Gastrocnemius medialis (tissue), 4 donors: ENCODE data around the gene ALKBH6. TPM values are rescaled to one million over a fixed set of nuclear protein-coding genes. Genes with fewer than 3 reads are reported as not detected.
A peak's percentile ranks its signal among the peaks of the same experiment; 100 is the strongest.

Experiments used
- ATAC-seq, 2 donors: fragments of 150-250 bp; one replicate each; pipeline ENCODE4 v1.9.1; 2016
- DNase-seq, 2 donors: peaks; one replicate each; pipeline ENCODE4 v3.0.0-alpha.2; 2019
- H3K27ac ChIP-seq, 4 donors: fragments of 200-600 bp; sonication (generic); 1 replicate in 1 of 4; 2 replicates in 3 of 4; pipeline ENCODE4 v1.5.1; 2016 to 2018; ENCODE audit warnings: mild to moderate bottlenecking in 2 of 4, moderate library complexity in 1 of 4
- H3K27me3 ChIP-seq, 3 donors: fragments of 200-600 bp; sonication (generic) in 2 of 3; 1 replicate in 1 of 3; 2 replicates in 2 of 3; pipeline versions ENCODE4 v1.5.1 to v1.6.0; 2016 to 2019; ENCODE audit warnings: mild to moderate bottlenecking in 1 of 3, moderate library complexity in 1 of 3
- H3K36me3 ChIP-seq, 2 donors: fragments of 200-600 bp; sonication (generic) in 1 of 2; one replicate each; pipeline ENCODE4 v1.5.1; 2017 to 2018
- H3K4me1 ChIP-seq, 2 donors: fragments of 200-600 bp; sonication (generic) in 1 of 2; one replicate each; pipeline ENCODE4 v1.5.1; 2016 to 2017; ENCODE audit warnings: mild to moderate bottlenecking in 2 of 2
- H3K4me3 ChIP-seq, 4 donors: fragments of 200-600 bp; sonication (generic) in 3 of 4; 1 replicate in 1 of 4; 2 replicates in 3 of 4; pipeline ENCODE4 v1.5.1; 2016 to 2019; ENCODE audit warnings: mild to moderate bottlenecking in 2 of 4
- H3K9me3 ChIP-seq, 3 donors: fragments of 200-600 bp; sonication (generic) in 2 of 3; 1 replicate in 1 of 3; 2 replicates in 2 of 3; pipeline ENCODE4 v1.5.1; 2016 to 2019
- CTCF ChIP-seq, 5 experiments: fragments of 450-650 bp in 3 of 5; fragments of 200-600 bp in 2 of 5; sonication (generic) in 2 of 5; IDR thresholded peaks in 4 of 5; conservative IDR thresholded peaks in 1 of 5; 1 replicate in 4 of 5; 2 replicates in 1 of 5; pipeline ENCODE4 v1.5.1; 2016 to 2019; ENCODE audit warnings: antibody characterized with exemption in 5 of 5, mild to moderate bottlenecking in 3 of 5, moderate library complexity in 3 of 5
- POLR2A ChIP-seq, 2 donors: fragments of 450-650 bp; IDR thresholded peaks; one replicate each; pipeline ENCODE4 v1.6.1; 2017; ENCODE audit warnings: antibody characterized with exemption in 2 of 2, mild to moderate bottlenecking in 2 of 2, moderate library complexity in 2 of 2
- in situ Hi-C, 4 donors: fragments of 200-750 bp; cut with MboI; loops; one replicate each; pipeline versions ENCODE4 v1.15.0 to v1.8.0; 2017; ENCODE audit warnings: low sequenced_read_pairs in 4 of 4
- intact Hi-C: fragments of 100-400 bp; cut with DNase I; formaldehyde crosslinking; loops from one replicate; pipeline ENCODE4 v1.15.1; 2023; ENCODE audit warnings: low total_unique reads
- total RNA-seq, 4 donors: library from RNA; depleted of rRNA; stranded (reverse); fragments of >200 nt; gene quantifications; one replicate each; pipeline versions ENCODE4 v1.1.0 to v1.2.3, GENCODE V29; 2016

The ALKBH6 gene
- total RNA-seq, 4 donors from 2014 or later, result 10.6 to 50.1 (median 19.0) TPM

GRCh38 chr19:36013280-36014011, 567 bp downstream of the ALKBH6 start:
- ATAC-seq, result no peak
- DNase-seq, result no peak
- intact Hi-C loops, result loop anchor here (1.0 kb wide), 3 partner anchors 18 to 102 kb away; partner anchors contain the start of genes SDHAF1, TBCB, THAP8 and WDR62
- in situ Hi-C loops, result no loop called here
- Histone ChIP-seq H3K9me3 (no peaks in the 10 kb centered on the region), H3K27me3 (peaks cover 0 to 5% (median 0%) of the 10 kb centered on the region in 3 donors), H3K36me3 (no peaks in the 10 kb centered on the region), H3K27ac (peak overlapping the region; percentile 83 to 89 (median 86)), H3K4me3 (peak overlapping the region; percentile 71 to 95 (median 88)), H3K4me1 (peaks cover 5 to 16% of the 10 kb centered on the region in 2 donors)
- TF ChIP-seq CTCF (IDR thresholded peaks at IDR 0.05 in 4 of 5, conservative IDR thresholded peaks at IDR 0.05 in 1 of 5), result no peak
- no peak for TF ChIP-seq POLR2A (IDR thresholded peaks at IDR 0.05)

- DNase-seq (no peak), ATAC-seq (no peak)
- Histone ChIP-seq H3K36me3 (no peaks in the 10 kb centered on the region), H3K27ac (no peak overlapping the region), H3K27me3 (peaks cover 0 to 5% (median 0%) of the 10 kb centered on the region in 3 donors), H3K4me3 (no peak overlapping the region), H3K9me3 (no peaks in the 10 kb centered on the region), H3K4me1 (peaks cover 5 to 16% of the 10 kb centered on the region in 2 donors)
- TF ChIP-seq POLR2A (IDR thresholded peaks at IDR 0.05), result no peak
- no peak for TF ChIP-seq CTCF (IDR thresholded peaks at IDR 0.05 in 4 of 5, conservative IDR thresholded peaks at IDR 0.05 in 1 of 5)
- in situ Hi-C loops (no loop called here), intact Hi-C loops (no loop called here)
Observed at GRCh38 chr19:36010402-36010801, 3.6 kb downstream of the ALKBH6 start.

GRCh38 chr19:36009633-36010379, 4.2 kb downstream of the ALKBH6 start:
- Histone ChIP-seq H3K27me3 (peaks cover 0 to 5% (median 0%) of the 10 kb centered on the region in 3 donors), H3K4me3 (peak overlapping the region; percentile 22 to 46 (median 39)), H3K9me3 (no peaks in the 10 kb centered on the region), H3K36me3 (no peaks in the 10 kb centered on the region), H3K27ac (peak overlapping the region in 1 of 4 donors; percentile 33), H3K4me1 (peaks cover 5 to 16% of the 10 kb centered on the region in 2 donors)
- no peak for TF ChIP-seq CTCF (IDR thresholded peaks at IDR 0.05 in 4 of 5, conservative IDR thresholded peaks at IDR 0.05 in 1 of 5)
- TF ChIP-seq POLR2A (IDR thresholded peaks at IDR 0.05), result no peak
- DNase-seq (no peak), ATAC-seq (no peak)
- in situ Hi-C loops (no loop called here), intact Hi-C loops (no loop called here)

- H3K27me3 ChIP-seq, result peaks cover 0 to 5% (median 0%) of the 10 kb centered on the region in 3 donors
- DNase-seq (no peak), ATAC-seq (no peak)
- H3K4me1 ChIP-seq, result peaks cover 5 to 12% of the 10 kb centered on the region in 2 donors
- TF ChIP-seq POLR2A (IDR thresholded peaks at IDR 0.05) (no peak), CTCF (IDR thresholded peaks at IDR 0.05 in 4 of 5, conservative IDR thresholded peaks at IDR 0.05 in 1 of 5) (no peak)
- peak overlapping the region; percentile 22 to 46 (median 39) for H3K4me3 ChIP-seq
- H3K9me3 ChIP-seq, result no peaks in the 10 kb centered on the region
- in situ Hi-C loops, result no loop called here
- intact Hi-C loops, result no loop called here
- peak overlapping the region in 1 of 4 donors; percentile 33 for H3K27ac ChIP-seq
- H3K36me3 ChIP-seq, result no peaks in the 10 kb centered on the region
Observed at GRCh38 chr19:36009220-36009619, 4.8 kb downstream of the ALKBH6 start.
